Stimulated activated naive CD8-positive, alpha-beta T cell treated with anti-CD3 and anti-CD28 coated beads, Interleukin-15, amount 100 ng/mL, for 72 hours (primary cell): ENCODE measurements around the gene SLC12A6.
"Not testable (repeated sequence)": the region's sequence is repeated elsewhere in the genome, so short reads cannot be mapped to it uniquely, and the experiment has no call there.

Source experiments
- ATAC-seq: fragments of 150-1000 bp; cut with Tn5 transposase; 2 replicates; pipeline ENCODE4 v1.10.0; 2021; ENCODE audit warnings: mild to moderate bottlenecking, moderate library complexity
- DNase-seq, 2 donors: peaks; one replicate each; pipeline ENCODE4 v3.0.0; 2021 to 2022
- H3K27ac Mint-ChIP-seq, 2 donors: one replicate each; pipeline ENCODE4 v1.8.0; 2022; ENCODE audit warnings: mild to moderate bottlenecking in 2 of 2, mixed read lengths in 2 of 2, moderate library complexity in 2 of 2
- H3K27me3 Mint-ChIP-seq: one replicate; pipeline ENCODE4 v1.8.0; 2022; ENCODE audit warnings: mixed read lengths
- H3K4me1 Mint-ChIP-seq: one replicate; pipeline ENCODE4 v1.8.0; 2022; ENCODE audit warnings: mild to moderate bottlenecking, mixed read lengths
- H3K4me3 Mint-ChIP-seq, 2 donors: one replicate each; pipeline ENCODE4 v1.8.0; 2022; ENCODE audit warnings: mild to moderate bottlenecking in 2 of 2, mixed read lengths in 2 of 2, moderate library complexity in 1 of 2
- H3K9me3 Mint-ChIP-seq, 2 donors: one replicate each; pipeline ENCODE4 v1.8.0; 2022; ENCODE audit warnings: mixed read lengths in 2 of 2

Gene SLC12A6

DNA sequence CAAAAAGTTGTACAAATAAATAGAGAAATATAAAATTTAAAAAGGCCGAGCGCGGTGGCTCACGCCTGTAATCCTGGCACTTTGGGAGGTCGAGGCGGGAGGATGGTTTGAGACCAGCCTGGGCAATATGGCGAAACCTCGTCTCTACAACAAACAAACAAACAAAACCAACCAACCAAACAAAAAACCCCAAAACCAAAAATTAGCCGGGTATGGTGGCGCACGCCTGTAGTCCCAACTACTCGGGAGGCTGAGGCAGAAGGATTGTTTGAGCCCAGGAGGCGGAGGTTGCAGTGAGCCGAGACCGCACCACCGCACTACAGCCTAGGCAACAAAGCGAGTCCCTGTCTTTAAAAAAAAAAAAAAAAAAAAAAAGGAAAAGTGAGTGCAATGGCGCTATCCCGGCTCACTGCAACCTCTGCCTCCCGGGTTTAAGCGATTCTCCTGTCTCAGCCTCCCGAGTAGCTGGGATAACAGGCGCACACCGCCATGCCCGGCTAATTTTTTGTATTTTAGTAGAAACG, 4.7 kb upstream of the SLC12A6 start:
- DNase-seq, H3K27me3 Mint-ChIP-seq, ATAC-seq, H3K4me3 Mint-ChIP-seq, H3K9me3 Mint-ChIP-seq: not testable (repeated sequence)
- Mint-ChIP-seq H3K27ac (peak overlapping the region in 1 of 2 donors; percentile 83), H3K4me1 (peaks cover 34% of the 10 kb centered on the region)

GRCh38 chr15:34341381-34342212, 4.0 kb upstream of the SLC12A6 start:
- peaks cover 41% of the 10 kb centered on the region for H3K4me1 Mint-ChIP-seq
- DNase-seq = no peak
- no peak for ATAC-seq
- H3K27me3 Mint-ChIP-seq = no peaks in the 10 kb centered on the region
- H3K4me3 Mint-ChIP-seq = no peak overlapping the region
- H3K27ac Mint-ChIP-seq = peak overlapping the region in 1 of 2 donors; percentile 83
- H3K9me3 Mint-ChIP-seq = peaks cover 0 to 5% of the 10 kb centered on the region in 2 donors

- peaks cover 0 to 5% of the 10 kb centered on the region in 2 donors for H3K9me3 Mint-ChIP-seq
- peaks cover 48% of the 10 kb centered on the region for H3K4me1 Mint-ChIP-seq
- no peaks in the 10 kb centered on the region for H3K27me3 Mint-ChIP-seq
- H3K4me3 Mint-ChIP-seq = peak overlapping the region; percentile 21 to 49
- DNase-seq = no peak
- ATAC-seq = no peak
- H3K27ac Mint-ChIP-seq = no peak overlapping the region
These were observed 2.4 kb upstream of the SLC12A6 start for GRCh38 chr15:34339946-34340345.

DNA sequence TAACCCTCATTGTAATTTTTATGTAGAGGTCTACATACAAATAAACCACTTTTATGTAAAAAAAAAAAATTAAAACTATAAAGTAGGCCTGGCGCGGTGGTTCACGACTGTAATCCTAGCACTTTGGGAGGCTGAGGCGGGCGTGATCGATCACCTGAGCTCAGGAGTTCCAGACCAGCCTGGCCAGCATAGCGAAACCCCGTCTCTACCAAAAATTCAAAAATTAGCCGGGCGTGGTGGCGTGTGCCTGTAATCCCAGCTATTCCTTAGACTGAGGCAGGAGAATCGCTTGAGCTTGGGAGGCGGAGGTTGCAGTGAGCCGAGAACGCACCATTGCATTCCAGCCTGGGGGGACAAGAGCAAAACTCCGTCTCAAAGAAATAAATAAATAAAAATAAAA, 766 bp upstream of the SLC12A6 start:
- H3K9me3 Mint-ChIP-seq = peaks cover 0 to 5% of the 10 kb centered on the region in 2 donors
- DNase-seq (no peak), ATAC-seq (no peak)
- H3K4me1 Mint-ChIP-seq = peaks cover 57% of the 10 kb centered on the region
- peak overlapping the region; percentile 96 to 99 for H3K4me3 Mint-ChIP-seq
- H3K27me3 Mint-ChIP-seq = no peaks in the 10 kb centered on the region
- no peak overlapping the region for H3K27ac Mint-ChIP-seq

DNA sequence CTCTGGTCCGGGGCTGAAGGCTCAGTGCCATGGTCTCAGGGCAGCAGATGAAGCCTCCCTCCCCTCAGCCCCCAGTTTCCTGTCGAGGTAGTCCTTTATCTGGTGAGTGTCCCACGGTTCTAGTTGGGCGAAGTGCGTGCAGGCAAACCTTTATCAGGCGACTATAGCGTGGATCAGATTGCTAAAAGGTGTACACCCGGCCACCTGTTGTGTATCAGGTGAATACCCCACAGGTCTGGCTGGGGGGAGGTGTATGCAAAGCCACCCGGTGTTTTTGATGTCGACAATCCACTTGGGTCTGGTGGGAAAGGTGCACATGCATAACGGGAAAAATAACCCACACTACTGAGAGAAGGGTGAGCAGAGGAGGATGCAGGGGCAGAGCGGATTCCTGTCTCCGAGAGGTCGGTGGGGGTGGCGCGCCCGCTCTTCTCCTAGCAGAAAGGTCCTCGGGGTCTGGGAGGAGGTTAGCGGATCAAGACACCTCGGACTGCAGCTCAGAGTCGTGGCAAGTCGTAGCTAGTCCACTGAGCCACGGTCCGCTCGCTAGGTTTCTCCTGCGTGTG, 507 bp downstream of the SLC12A6 start:
- peaks cover 0 to 5% of the 10 kb centered on the region in 2 donors for H3K9me3 Mint-ChIP-seq
- peaks cover 66% of the 10 kb centered on the region for H3K4me1 Mint-ChIP-seq
- peak overlapping the region; percentile 96 to 99 for H3K4me3 Mint-ChIP-seq
- H3K27me3 Mint-ChIP-seq = no peaks in the 10 kb centered on the region
- peak; percentile 21 for ATAC-seq
- peak; percentile 43 to 44 for DNase-seq
- H3K27ac Mint-ChIP-seq = peak overlapping the region; percentile 66 to 99

- Mint-ChIP-seq H3K27ac (peak overlapping the region; percentile 98 to 99), H3K9me3 (no peaks in the 10 kb centered on the region), H3K27me3 (no peaks in the 10 kb centered on the region), H3K4me1 (peaks cover 66% of the 10 kb centered on the region), H3K4me3 (peak overlapping the region; percentile 96 to 99)
- no peak for DNase-seq
- no peak for ATAC-seq
These were observed 1.2 kb downstream of the SLC12A6 start for GRCh38 chr15:34336231-34336990.

GRCh38 chr15:34335176-34336032, 2.2 kb downstream of the SLC12A6 start:
- DNase-seq (no peak), ATAC-seq (no peak)
- Mint-ChIP-seq H3K9me3 (no peaks in the 10 kb centered on the region), H3K4me3 (peak overlapping the region; percentile 96 to 99), H3K27me3 (no peaks in the 10 kb centered on the region), H3K4me1 (peaks cover 65% of the 10 kb centered on the region), H3K27ac (peak overlapping the region; percentile 31 to 98)

- H3K4me3 Mint-ChIP-seq = peak overlapping the region; percentile 96 to 99
- no peaks in the 10 kb centered on the region for H3K27me3 Mint-ChIP-seq
- H3K27ac Mint-ChIP-seq = peak overlapping the region in 1 of 2 donors; percentile 96
- DNase-seq (no peak), ATAC-seq (no peak)
- no peaks in the 10 kb centered on the region for H3K9me3 Mint-ChIP-seq
- peaks cover 65% of the 10 kb centered on the region for H3K4me1 Mint-ChIP-seq
These were observed 2.9 kb downstream of the SLC12A6 start for GRCh38 chr15:34334672-34335071.

DNA sequence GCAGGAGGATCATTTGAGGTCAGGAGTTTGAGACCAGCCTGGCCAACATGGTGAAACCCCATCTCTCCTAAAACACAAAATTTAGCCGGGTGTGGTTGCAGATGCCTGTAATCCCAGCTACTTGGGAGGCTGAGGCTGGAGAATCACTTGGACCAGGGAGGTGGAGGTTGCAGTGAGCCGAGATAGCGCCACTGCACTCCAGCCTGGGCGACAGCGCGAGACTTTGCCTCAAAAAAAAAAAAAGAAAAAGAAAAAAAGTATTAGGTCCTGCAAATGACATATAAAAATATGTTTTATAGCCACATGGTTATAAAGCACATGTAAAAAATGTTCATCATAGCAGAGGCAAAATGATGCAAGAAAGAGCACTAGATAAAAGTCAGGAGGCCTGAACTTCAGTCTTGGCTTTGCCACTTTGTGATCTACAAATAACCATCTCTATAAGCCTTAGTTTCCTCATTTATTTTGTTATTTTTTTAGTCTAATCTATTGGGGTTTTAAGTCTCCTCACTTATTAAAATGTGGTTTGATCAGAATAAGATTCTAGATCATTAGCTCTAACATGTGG, 4.9 kb downstream of the SLC12A6 start:
- H3K27ac Mint-ChIP-seq = peak overlapping the region; percentile 79 to 96
- ATAC-seq = no peak
- H3K9me3 Mint-ChIP-seq = no peaks in the 10 kb centered on the region
- no peak for DNase-seq
- H3K4me1 Mint-ChIP-seq = peaks cover 73% of the 10 kb centered on the region
- H3K4me3 Mint-ChIP-seq = peak overlapping the region; percentile 30 to 96
- H3K27me3 Mint-ChIP-seq = no peaks in the 10 kb centered on the region

DNA sequence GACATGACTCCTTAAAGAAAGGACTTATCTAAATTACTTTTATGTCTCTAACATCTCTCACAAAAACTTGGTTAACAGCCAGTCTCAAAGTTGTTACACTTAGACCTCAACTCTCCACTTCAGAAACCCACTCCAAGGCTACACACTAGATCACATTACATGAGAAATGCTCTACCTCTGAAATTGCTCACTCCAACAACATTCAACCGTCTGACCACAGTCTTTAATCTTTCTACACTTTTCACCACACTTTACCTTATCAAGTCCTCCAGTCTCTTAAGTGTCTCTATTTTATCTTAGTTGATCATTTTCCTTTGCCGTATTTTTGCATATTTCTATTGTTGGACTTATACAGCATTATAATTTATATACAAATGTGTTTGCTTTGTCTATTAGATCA, 5.8 kb downstream of the SLC12A6 start:
- Mint-ChIP-seq H3K27ac (peak overlapping the region; percentile 79 to 96), H3K9me3 (no peaks in the 10 kb centered on the region), H3K4me3 (peak overlapping the region; percentile 27 to 96), H3K4me1 (peaks cover 68% of the 10 kb centered on the region), H3K27me3 (no peaks in the 10 kb centered on the region)
- DNase-seq (no peak), ATAC-seq (peak; percentile 77)

DNA sequence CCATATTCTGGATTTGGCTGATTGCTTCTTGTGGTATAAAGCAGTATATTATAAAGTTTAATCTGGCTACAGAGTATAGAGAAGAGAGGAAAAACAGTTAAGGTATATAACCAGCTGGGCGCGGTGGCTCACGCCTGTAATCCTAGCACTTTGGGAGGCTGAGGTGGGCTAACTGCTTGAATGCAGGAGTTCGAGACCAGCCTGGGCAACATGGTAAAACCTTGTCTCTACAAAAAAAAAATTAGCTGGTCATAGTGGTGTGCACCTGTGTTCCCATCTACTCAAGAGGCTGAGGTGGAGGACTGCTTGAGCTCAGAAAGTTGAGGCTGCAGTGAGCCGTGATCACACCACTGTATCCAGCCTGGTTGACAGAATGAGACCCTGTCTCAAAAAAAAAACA, 7.3 kb downstream of the SLC12A6 start:
- DNase-seq (no peak), ATAC-seq (no peak)
- no peaks in the 10 kb centered on the region for H3K27me3 Mint-ChIP-seq
- no peaks in the 10 kb centered on the region for H3K9me3 Mint-ChIP-seq
- peak overlapping the region in 1 of 2 donors; percentile 86 for H3K27ac Mint-ChIP-seq
- H3K4me3 Mint-ChIP-seq = peak overlapping the region; percentile 1 to 34
- H3K4me1 Mint-ChIP-seq = peaks cover 70% of the 10 kb centered on the region

GRCh38 chr15:34329006-34329405, 8.6 kb downstream of the SLC12A6 start:
- ATAC-seq = no peak
- peak overlapping the region; percentile 55 to 59 for H3K4me3 Mint-ChIP-seq
- peaks cover 73% of the 10 kb centered on the region for H3K4me1 Mint-ChIP-seq

DNA sequence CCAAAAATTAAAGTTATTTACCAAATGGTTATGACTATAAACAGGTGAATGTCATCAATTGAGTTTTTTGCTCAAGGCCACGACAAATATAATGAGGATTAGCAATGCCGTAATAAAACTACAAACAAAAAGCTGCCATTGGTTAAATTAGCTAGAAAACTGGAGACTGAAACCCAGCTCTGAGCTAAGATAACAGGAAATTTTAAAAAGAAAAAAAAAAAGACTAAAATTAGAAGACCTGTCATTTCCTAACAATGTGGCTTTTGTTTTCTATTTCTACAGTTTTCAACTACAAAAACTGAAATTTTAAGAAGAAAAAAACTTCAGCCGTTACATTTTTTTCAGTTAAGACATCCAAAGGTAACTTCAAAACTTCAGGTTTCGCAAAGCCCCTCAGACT, 9.7 kb downstream of the SLC12A6 start:
- peak overlapping the region; percentile 91 to 95 for H3K27ac Mint-ChIP-seq
- DNase-seq = no peak
- H3K4me1 Mint-ChIP-seq = peaks cover 64% of the 10 kb centered on the region
- H3K4me3 Mint-ChIP-seq = peak overlapping the region; percentile 55 to 72
- H3K27me3 Mint-ChIP-seq = no peaks in the 10 kb centered on the region
- no peak for ATAC-seq
- peaks cover 0 to 3% of the 10 kb centered on the region in 2 donors for H3K9me3 Mint-ChIP-seq

More at GRCh38 chr15:34329006-34329405, 8.6 kb downstream of the SLC12A6 start:
- H3K27me3 Mint-ChIP-seq = no peaks in the 10 kb centered on the region
- no peaks in the 10 kb centered on the region for H3K9me3 Mint-ChIP-seq
- peak overlapping the region in 1 of 2 donors; percentile 1 for H3K27ac Mint-ChIP-seq
- no peak for DNase-seq

GRCh38 chr15:34325368-34325767, 12.2 kb downstream of the SLC12A6 start:
- DNase-seq (no peak), ATAC-seq (no peak)
- Mint-ChIP-seq H3K27me3 (no peaks in the 10 kb centered on the region), H3K9me3 (peaks cover 0 to 6% of the 10 kb centered on the region in 2 donors), H3K27ac (peak overlapping the region in 1 of 2 donors; percentile 67), H3K4me1 (peaks cover 64% of the 10 kb centered on the region), H3K4me3 (peak overlapping the region; percentile 51 to 70)
